HepG2 (cell line): ENCODE data around the gene UBAP2. TPM values are rescaled to one million over a fixed set of nuclear protein-coding genes. Genes with fewer than 3 reads are reported as not detected.
A peak's percentile ranks its signal among the peaks of the same experiment; 100 is the strongest.

Experiments used
- AGO1 ChIP-seq: fragments of 200-400 bp; formaldehyde crosslinking; IDR thresholded peaks from 2 replicates; pipeline ENCODE4 v1.6.1; 2017; ENCODE audit warnings: mild to moderate bottlenecking, low read depth, low read length, moderate library complexity; ENCODE audit not compliant: poor library complexity, severe bottlenecking
- FOSL2 ChIP-seq: sonication (generic); formaldehyde crosslinking; IDR thresholded peaks from 2 replicates; pipeline ENCODE4 v1.4.0; 2020; ENCODE audit warnings: missing genetic modification reagents
- FOXK1 ChIP-seq: sonication (generic); formaldehyde crosslinking; IDR thresholded peaks from 2 replicates; pipeline ENCODE4 v1.4.0; 2020; ENCODE audit warnings: low read depth, missing genetic modification reagents, borderline replicate concordance
- HDAC6 ChIP-seq: fragments of 200-600 bp; sonication (generic); IDR thresholded peaks from 2 replicates; pipeline ENCODE4 v1.7.0; 2017; ENCODE audit warnings: mild to moderate bottlenecking, antibody characterized with exemption, low read length, low read depth
- HNF4A ChIP-seq: sonication (generic); formaldehyde crosslinking; IDR thresholded peaks from 2 replicates; pipeline ENCODE4 v1.4.0; 2020; ENCODE audit warnings: missing genetic modification reagents
- HNRNPUL1 ChIP-seq: fragments of 200-400 bp; formaldehyde crosslinking; IDR thresholded peaks from 2 replicates; pipeline ENCODE4 v1.6.1; 2017; ENCODE audit warnings: low read depth, mild to moderate bottlenecking, low read length, moderate library complexity
- SOX5 ChIP-seq: IDR thresholded peaks from 2 replicates; pipeline ENCODE4 v1.6.1; 2016; ENCODE audit warnings: borderline replicate concordance
- SP4 ChIP-seq: sonication (generic); formaldehyde crosslinking; IDR thresholded peaks from 2 replicates; pipeline ENCODE4 v1.8.1; 2023; ENCODE audit warnings: mild to moderate bottlenecking, missing genetic modification reagents
- SRSF9 ChIP-seq: fragments of 200-400 bp; formaldehyde crosslinking; IDR thresholded peaks from 2 replicates; pipeline ENCODE4 v1.6.1; 2018; ENCODE audit warnings: borderline replicate concordance, mild to moderate bottlenecking, low read depth, low read length; ENCODE audit not compliant: insufficient read depth, poor library complexity, severe bottlenecking
- TRIM24 ChIP-seq: sonication (generic); formaldehyde crosslinking; IDR thresholded peaks from 2 replicates; pipeline ENCODE4 v1.8.0; 2022; ENCODE audit warnings: mild to moderate bottlenecking, missing genetic modification reagents
- ZNF160 ChIP-seq: sonication (generic); formaldehyde crosslinking; IDR thresholded peaks from 2 replicates; pipeline ENCODE4 v1.8.0; 2022; ENCODE audit warnings: mild to moderate bottlenecking, inconsistent platforms, missing genetic modification reagents
- ZNF431 ChIP-seq: sonication (generic); formaldehyde crosslinking; IDR thresholded peaks from 2 replicates; pipeline ENCODE4 v1.9.0; 2022; ENCODE audit warnings: missing genetic modification reagents, low read depth, mild to moderate bottlenecking, borderline replicate concordance
- ZNF432 ChIP-seq: sonication (generic); formaldehyde crosslinking; IDR thresholded peaks from 2 replicates; pipeline ENCODE4 v1.5.0; 2020; ENCODE audit warnings: missing genetic modification reagents, mild to moderate bottlenecking, borderline replicate concordance
- ZNF562 ChIP-seq: sonication (generic); formaldehyde crosslinking; IDR thresholded peaks from 2 replicates; pipeline ENCODE4 v1.8.0; 2022; ENCODE audit warnings: missing genetic modification reagents, borderline replicate concordance
- ZNF644 ChIP-seq: IDR thresholded peaks from 2 replicates; pipeline ENCODE4 v1.6.1; 2016; ENCODE audit warnings: low read depth
- ZNF883 ChIP-seq: sonication (generic); formaldehyde crosslinking; IDR thresholded peaks from 2 replicates; pipeline ENCODE4 v1.5.1; 2020; ENCODE audit warnings: mild to moderate bottlenecking, missing genetic modification reagents; ENCODE audit errors: not compliant biosample characterization
- polyA plus RNA-seq, 8 experiments: library from polyadenylated mRNA; depleted of rRNA in 3 of 8; stranded (reverse) in 7 of 8; unstranded in 1 of 8; fragments of >200 nt; fragmentation: Illumina TruSeq in 4 of 8; extraction: Trizol in 4 of 8; gene quantifications; 2 replicates each; pipeline versions ENCODE4 v1.2.1 to v1.2.3, GENCODE V29; 2011 to 2016; ENCODE audit warnings: low read depth in 4 of 8, missing spikeins in 1 of 8, mixed read lengths in 1 of 8; ENCODE audit not compliant: insufficient read depth in 1 of 8
- total RNA-seq, 5 experiments: library from RNA; depleted of rRNA; stranded (reverse); fragments of >200 nt; fragmentation: Illumina TruSeq; extraction: Trizol; gene quantifications; 2 replicates each; pipeline ENCODE4 v1.2.3, GENCODE V29; 2016; ENCODE audit warnings: low read depth in 1 of 5
- TF ChIP-seq, protein P1 (sequence below): IDR thresholded peaks from 2 replicates; pipeline ENCODE4 v1.6.1; 2016
- TF ChIP-seq, protein P2 (sequence below): sonication (generic); formaldehyde crosslinking; IDR thresholded peaks from 2 replicates; pipeline ENCODE4 v1.5.0; 2020; ENCODE audit warnings: missing genetic modification reagents
- TF ChIP-seq, protein P3 (sequence below): sonication (generic); formaldehyde crosslinking; IDR thresholded peaks from 2 replicates; pipeline ENCODE4 v1.4.0; 2020; ENCODE audit warnings: missing genetic modification reagents
- TF ChIP-seq, protein P4 (sequence below): sonication (generic); formaldehyde crosslinking; conservative IDR thresholded peaks from 2 replicates; pipeline ENCODE4 v1.4.0; 2020; ENCODE audit warnings: missing genetic modification reagents
- TF ChIP-seq, protein P5 (sequence below): sonication (generic); formaldehyde crosslinking; IDR thresholded peaks from 2 replicates; pipeline ENCODE4 v1.4.0; 2020; ENCODE audit warnings: mild to moderate bottlenecking, low read depth, missing genetic modification reagents

The UBAP2 gene
- total and polyA plus RNA-seq, 2 of the 13 experiments (the other 11 are each of a cell fraction or from before 2014, with no cell fraction given) = 19.0 to 22.0 TPM

DNA sequence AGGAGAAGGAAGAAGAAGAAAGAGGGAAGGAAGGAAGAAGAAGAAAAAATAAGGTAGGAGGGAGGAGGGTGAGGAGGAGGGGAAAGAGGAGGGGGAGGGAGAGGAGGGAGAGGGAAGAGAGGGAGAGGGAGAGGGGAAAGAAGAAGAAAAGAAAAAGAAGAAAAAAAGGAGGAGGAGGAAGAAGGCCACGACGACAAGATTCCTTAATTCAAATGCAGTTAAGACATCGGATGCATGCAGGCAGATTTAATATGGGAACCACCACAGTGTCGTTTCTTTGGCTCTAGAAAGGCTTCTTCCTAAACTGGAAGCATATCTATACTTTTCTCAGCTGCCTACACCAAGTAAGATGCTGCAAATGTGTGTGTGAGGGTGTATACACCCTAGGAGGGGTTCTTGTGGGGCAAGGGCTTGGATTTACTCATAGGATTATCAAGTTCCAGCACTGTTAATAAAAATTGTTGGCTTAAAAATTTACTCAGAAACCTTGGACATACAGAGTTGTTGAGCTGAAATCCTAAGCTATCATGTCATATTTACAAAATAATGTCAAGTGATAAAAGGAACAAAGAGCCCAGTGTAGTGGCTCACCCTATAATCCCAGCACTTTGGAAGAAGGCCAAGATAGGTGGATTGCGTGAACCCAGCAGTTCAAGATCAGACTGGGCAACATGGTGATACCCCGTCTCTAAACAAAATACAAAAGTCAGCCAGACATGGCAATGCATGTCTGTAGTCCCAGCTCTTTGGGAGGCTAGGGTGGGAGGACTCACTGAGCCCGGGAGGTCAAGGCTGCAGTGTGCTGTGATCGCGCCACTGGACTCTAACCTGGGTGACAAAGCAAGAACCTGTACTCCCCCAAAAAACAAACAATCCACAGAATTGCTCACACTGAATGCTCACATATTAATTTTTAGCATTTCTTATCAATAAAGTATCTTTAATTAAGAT is 108.5 kb downstream of the UBAP2 start (continued):
- TF ChIP-seq, protein P1, sequence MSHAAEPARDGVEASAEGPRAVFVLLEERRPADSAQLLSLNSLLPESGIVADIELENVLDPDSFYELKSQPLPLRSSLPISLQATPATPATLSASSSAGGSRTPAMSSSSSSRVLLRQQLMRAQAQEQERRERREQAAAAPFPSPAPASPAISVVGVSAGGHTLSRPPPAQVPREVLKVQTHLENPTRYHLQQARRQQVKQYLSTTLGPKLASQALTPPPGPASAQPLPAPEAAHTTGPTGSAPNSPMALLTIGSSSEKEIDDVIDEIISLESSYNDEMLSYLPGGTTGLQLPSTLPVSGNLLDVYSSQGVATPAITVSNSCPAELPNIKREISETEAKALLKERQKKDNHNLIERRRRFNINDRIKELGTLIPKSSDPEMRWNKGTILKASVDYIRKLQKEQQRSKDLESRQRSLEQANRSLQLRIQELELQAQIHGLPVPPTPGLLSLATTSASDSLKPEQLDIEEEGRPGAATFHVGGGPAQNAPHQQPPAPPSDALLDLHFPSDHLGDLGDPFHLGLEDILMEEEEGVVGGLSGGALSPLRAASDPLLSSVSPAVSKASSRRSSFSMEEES (CRISPR knock-in tag) = peak; percentile 73; the same call in 1 of the 2 replicates
- TF ChIP-seq ZNF883 (CRISPR knock-in tag) (no peak), HDAC6 (no peak), FOSL2 (CRISPR knock-in tag) (peak; percentile 84), ZNF160 (no peak), SP4 (CRISPR knock-in tag) (no peak), SOX5 (CRISPR knock-in tag) (peak; percentile 86), SRSF9 (no peak), HNF4A (CRISPR knock-in tag) (peak; percentile 98), TRIM24 (no peak), FOXK1 (CRISPR knock-in tag) (peak; percentile 87), ZNF431 (no peak; the same call in 1 of the 2 replicates), AGO1 (no peak), HNRNPUL1 (no peak), ZNF644 (CRISPR knock-in tag) (peak; percentile 91), ZNF432 (CRISPR knock-in tag) (no peak), ZNF562 (CRISPR knock-in tag) (no peak)
- TF ChIP-seq, protein P2, sequence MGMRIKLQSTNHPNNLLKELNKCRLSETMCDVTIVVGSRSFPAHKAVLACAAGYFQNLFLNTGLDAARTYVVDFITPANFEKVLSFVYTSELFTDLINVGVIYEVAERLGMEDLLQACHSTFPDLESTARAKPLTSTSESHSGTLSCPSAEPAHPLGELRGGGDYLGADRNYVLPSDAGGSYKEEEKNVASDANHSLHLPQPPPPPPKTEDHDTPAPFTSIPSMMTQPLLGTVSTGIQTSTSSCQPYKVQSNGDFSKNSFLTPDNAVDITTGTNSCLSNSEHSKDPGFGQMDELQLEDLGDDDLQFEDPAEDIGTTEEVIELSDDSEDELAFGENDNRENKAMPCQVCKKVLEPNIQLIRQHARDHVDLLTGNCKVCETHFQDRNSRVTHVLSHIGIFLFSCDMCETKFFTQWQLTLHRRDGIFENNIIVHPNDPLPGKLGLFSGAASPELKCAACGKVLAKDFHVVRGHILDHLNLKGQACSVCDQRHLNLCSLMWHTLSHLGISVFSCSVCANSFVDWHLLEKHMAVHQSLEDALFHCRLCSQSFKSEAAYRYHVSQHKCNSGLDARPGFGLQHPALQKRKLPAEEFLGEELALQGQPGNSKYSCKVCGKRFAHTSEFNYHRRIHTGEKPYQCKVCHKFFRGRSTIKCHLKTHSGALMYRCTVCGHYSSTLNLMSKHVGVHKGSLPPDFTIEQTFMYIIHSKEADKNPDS (CRISPR knock-in tag) = no peak; the same call in 1 of the 2 replicates
- TF ChIP-seq, protein P3, sequence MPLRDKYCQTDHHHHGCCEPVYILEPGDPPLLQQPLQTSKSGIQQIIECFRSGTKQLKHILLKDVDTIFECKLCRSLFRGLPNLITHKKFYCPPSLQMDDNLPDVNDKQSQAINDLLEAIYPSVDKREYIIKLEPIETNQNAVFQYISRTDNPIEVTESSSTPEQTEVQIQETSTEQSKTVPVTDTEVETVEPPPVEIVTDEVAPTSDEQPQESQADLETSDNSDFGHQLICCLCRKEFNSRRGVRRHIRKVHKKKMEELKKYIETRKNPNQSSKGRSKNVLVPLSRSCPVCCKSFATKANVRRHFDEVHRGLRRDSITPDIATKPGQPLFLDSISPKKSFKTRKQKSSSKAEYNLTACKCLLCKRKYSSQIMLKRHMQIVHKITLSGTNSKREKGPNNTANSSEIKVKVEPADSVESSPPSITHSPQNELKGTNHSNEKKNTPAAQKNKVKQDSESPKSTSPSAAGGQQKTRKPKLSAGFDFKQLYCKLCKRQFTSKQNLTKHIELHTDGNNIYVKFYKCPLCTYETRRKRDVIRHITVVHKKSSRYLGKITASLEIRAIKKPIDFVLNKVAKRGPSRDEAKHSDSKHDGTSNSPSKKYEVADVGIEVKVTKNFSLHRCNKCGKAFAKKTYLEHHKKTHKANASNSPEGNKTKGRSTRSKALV (CRISPR knock-in tag) = peak; percentile 53; the same call in 1 of the 2 replicates
- TF ChIP-seq, protein P4, sequence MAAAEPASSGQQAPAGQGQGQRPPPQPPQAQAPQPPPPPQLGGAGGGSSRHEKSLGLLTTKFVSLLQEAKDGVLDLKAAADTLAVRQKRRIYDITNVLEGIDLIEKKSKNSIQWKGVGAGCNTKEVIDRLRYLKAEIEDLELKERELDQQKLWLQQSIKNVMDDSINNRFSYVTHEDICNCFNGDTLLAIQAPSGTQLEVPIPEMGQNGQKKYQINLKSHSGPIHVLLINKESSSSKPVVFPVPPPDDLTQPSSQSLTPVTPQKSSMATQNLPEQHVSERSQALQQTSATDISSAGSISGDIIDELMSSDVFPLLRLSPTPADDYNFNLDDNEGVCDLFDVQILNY (CRISPR knock-in tag) = no peak
- TF ChIP-seq, protein P5, sequence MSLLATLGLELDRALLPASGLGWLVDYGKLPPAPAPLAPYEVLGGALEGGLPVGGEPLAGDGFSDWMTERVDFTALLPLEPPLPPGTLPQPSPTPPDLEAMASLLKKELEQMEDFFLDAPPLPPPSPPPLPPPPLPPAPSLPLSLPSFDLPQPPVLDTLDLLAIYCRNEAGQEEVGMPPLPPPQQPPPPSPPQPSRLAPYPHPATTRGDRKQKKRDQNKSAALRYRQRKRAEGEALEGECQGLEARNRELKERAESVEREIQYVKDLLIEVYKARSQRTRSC (CRISPR knock-in tag) = no peak
